A549 (cell line): ENCODE data around the gene CNTNAP2. TPM values are rescaled to one million over a fixed set of nuclear protein-coding genes. Genes with fewer than 3 reads are reported as not detected.

Experiments
- ATAC-seq, 2 experiments: fragments of 200-7000 bp in 1 of 2; fragments of >200 bp in 1 of 2; cut with Nextera tagmentation in 1 of 2; cut with Tn5 transposase in 1 of 2; 3 replicates each; pipeline versions ENCODE4 v1.8.0 to v1.9.1; 2018 to 2020; ENCODE audit warnings: mild to moderate bottlenecking in 1 of 2, moderate library complexity in 1 of 2
- CTCF ChIA-PET: fragments of 300-600 bp; sonication (Branson Sonifier 250); formaldehyde crosslinking; extraction: SDS; loops from one replicate; lab custom pipeline; 2021; ENCODE audit warnings: antibody characterized with exemption, inconsistent platforms; lab: Yijun Ruan, JAX
- POLR2A ChIA-PET: fragments of 350-600 bp; formaldehyde crosslinking; extraction: SDS; loops from one replicate; lab custom pipeline; 2021; ENCODE audit warnings: antibody characterized with exemption, inconsistent platforms; lab: Yijun Ruan, JAX
- DNase-seq, 2 experiments: peaks; one replicate each; pipeline versions ENCODE4 v3.0.0 to v3.0.0-alpha.2; 2011 to 2016; ENCODE audit warnings: low read depth in 1 of 2, low spot score in 1 of 2
- FAIRE-seq: peaks from 2 replicates; lab custom pipeline; 2011; peaks lifted over from hg19 to GRCh38; lab: Jason Lieb, UNC
- H3K27ac ChIP-seq, 2 experiments: fragments of >200 bp; sonication (Bioruptor Twin); formaldehyde crosslinking; 3 replicates each; pipeline ENCODE4 v1.5.1; 2016 to 2017
- H3K4me1 ChIP-seq: fragments of >200 bp; sonication (Bioruptor Twin); formaldehyde crosslinking; 3 replicates; pipeline ENCODE4 v1.6.1; 2016
- H3K4me2 ChIP-seq: fragments of >200 bp; sonication (Bioruptor Twin); formaldehyde crosslinking; 3 replicates; pipeline ENCODE4 v1.6.1; 2016
- H3K4me3 ChIP-seq: fragments of >200 bp; sonication (Bioruptor Twin); formaldehyde crosslinking; 3 replicates; pipeline ENCODE4 v1.5.1; 2016
- H3K9me3 ChIP-seq: fragments of >200 bp; sonication (Bioruptor Twin); formaldehyde crosslinking; 3 replicates; pipeline ENCODE4 v1.6.1; 2016
- CBX2 ChIP-seq: fragments of 200-600 bp; sonication (generic); IDR thresholded peaks from 2 replicates; pipeline ENCODE4 v1.6.1; 2016; ENCODE audit warnings: low read depth, mild to moderate bottlenecking, borderline replicate concordance
- CEBPB ChIP-seq, 2 experiments: fragments of >200 bp in 1 of 2; sonication (Bioruptor Twin) in 1 of 2; formaldehyde crosslinking in 1 of 2; IDR thresholded peaks; 2 replicates each; pipeline ENCODE4 v1.6.1; 2012 to 2016
- CHD2 ChIP-seq: fragments of 150-350 bp; IDR thresholded peaks from 2 replicates; pipeline ENCODE4 v1.6.1; 2014; ENCODE audit warnings: low read length; ENCODE audit not compliant: partially characterized antibody
- EHMT2 ChIP-seq: fragments of 200-600 bp; sonication (generic); IDR thresholded peaks from 2 replicates; pipeline ENCODE4 v1.6.1; 2016; ENCODE audit warnings: antibody characterized with exemption, low read depth, mild to moderate bottlenecking, moderate library complexity
- FOSB ChIP-seq: fragments of 250-450 bp; sonication (Bioruptor Pico); IDR thresholded peaks from 2 replicates; pipeline ENCODE4 v1.5.0; 2020; ENCODE audit warnings: mild to moderate bottlenecking, moderate library complexity
- FOSL2 ChIP-seq, 2 experiments: fragments of 450-650 bp in 1 of 2; fragments of >200 bp in 1 of 2; sonication (Bioruptor Twin) in 1 of 2; formaldehyde crosslinking; IDR thresholded peaks; 2 replicates each; pipeline versions ENCODE4 v1.5.0 to v1.6.1; 2016 to 2020; ENCODE audit warnings: mild to moderate bottlenecking in 1 of 2, moderate library complexity in 1 of 2
- FOXS1 ChIP-seq: fragments of 250-450 bp; sonication (Bioruptor Pico); IDR thresholded peaks from 2 replicates; pipeline ENCODE4 v1.5.0; 2020; ENCODE audit warnings: mild to moderate bottlenecking, moderate library complexity
- GATA3 ChIP-seq: IDR thresholded peaks from 2 replicates; pipeline ENCODE4 v1.6.1; 2012; ENCODE audit warnings: borderline replicate concordance
- HDAC2 ChIP-seq: fragments of 200-600 bp; sonication (generic); IDR thresholded peaks from 2 replicates; pipeline ENCODE4 v1.6.1; 2016
- HOXA7 ChIP-seq: fragments of 250-450 bp; sonication (Bioruptor Pico); IDR thresholded peaks from 2 replicates; pipeline ENCODE4 v1.5.0; 2020; ENCODE audit warnings: mild to moderate bottlenecking, moderate library complexity
- HOXB5 ChIP-seq: fragments of 250-450 bp; sonication (Bioruptor Pico); IDR thresholded peaks from 2 replicates; pipeline ENCODE4 v1.5.0; 2020; ENCODE audit warnings: mild to moderate bottlenecking, moderate library complexity
- JUNB ChIP-seq: fragments of >200 bp; sonication (Bioruptor Twin); formaldehyde crosslinking; IDR thresholded peaks from 2 replicates; pipeline ENCODE4 v1.6.1; 2016
- KDM5A ChIP-seq: fragments of 200-600 bp; sonication (generic); IDR thresholded peaks from 2 replicates; pipeline ENCODE4 v1.6.1; 2016; ENCODE audit warnings: antibody characterized with exemption, mild to moderate bottlenecking
- MAFK ChIP-seq: fragments of 450-650 bp; IDR thresholded peaks from 2 replicates; pipeline ENCODE4 v1.6.1; 2014; ENCODE audit not compliant: partially characterized antibody
- MAZ ChIP-seq: fragments of 150-350 bp; IDR thresholded peaks from 2 replicates; pipeline ENCODE4 v1.6.1; 2014; ENCODE audit warnings: antibody characterized with exemption, low read depth, low read length, borderline replicate concordance
- MYC ChIP-seq: IDR thresholded peaks from 2 replicates; pipeline ENCODE4 v1.6.1; 2012; ENCODE audit warnings: mild to moderate bottlenecking, inconsistent platforms, low read length, improper control_type of control experiment, borderline replicate concordance
- NFE2L2 ChIP-seq: fragments of 150-350 bp; conservative IDR thresholded peaks from 2 replicates; pipeline ENCODE4 v1.6.1; 2014; ENCODE audit warnings: low read length
- NR3C1 ChIP-seq: fragments of >200 bp; sonication (Bioruptor Twin); formaldehyde crosslinking; IDR thresholded peaks from 3 replicates; pipeline ENCODE4 v1.6.1; 2017
- POLR2A ChIP-seq: IDR thresholded peaks from 2 replicates; pipeline ENCODE4 v1.6.1; 2012; ENCODE audit warnings: mild to moderate bottlenecking, low read length
- RARB ChIP-seq: fragments of 250-450 bp; sonication (Bioruptor Pico); IDR thresholded peaks from 2 replicates; pipeline ENCODE4 v1.8.0; 2021; ENCODE audit warnings: mild to moderate bottlenecking, moderate library complexity
- RCOR1 ChIP-seq: fragments of 150-350 bp; IDR thresholded peaks from 2 replicates; pipeline ENCODE4 v1.6.1; 2014; ENCODE audit warnings: antibody characterized with exemption, low read length, low read depth
- RFX5 ChIP-seq: fragments of 450-650 bp; IDR thresholded peaks from 2 replicates; pipeline ENCODE4 v1.7.1; 2014; ENCODE audit warnings: antibody characterized with exemption, mild to moderate bottlenecking, moderate library complexity
- RNF2 ChIP-seq: fragments of 200-600 bp; sonication (generic); IDR thresholded peaks from 2 replicates; pipeline ENCODE4 v1.6.1; 2016; ENCODE audit warnings: low read depth, mild to moderate bottlenecking, antibody characterized with exemption, moderate library complexity, borderline replicate concordance
- SMC3 ChIP-seq: fragments of >200 bp; sonication (Bioruptor Twin); formaldehyde crosslinking; IDR thresholded peaks from 3 replicates; pipeline ENCODE4 v1.6.1; 2018; ENCODE audit warnings: inconsistent platforms
- SREBF2 ChIP-seq: fragments of 450-650 bp; IDR thresholded peaks from 2 replicates; pipeline ENCODE4 v1.6.1; 2014; ENCODE audit warnings: mild to moderate bottlenecking, moderate library complexity
- TFCP2L1 ChIP-seq: fragments of 250-450 bp; sonication (Bioruptor Pico); IDR thresholded peaks from 2 replicates; pipeline ENCODE4 v1.5.0; 2021; ENCODE audit warnings: mild to moderate bottlenecking
- TP53 ChIP-seq: fragments of 250-450 bp; sonication (Bioruptor Pico); IDR thresholded peaks from 2 replicates; pipeline ENCODE4 v1.5.0; 2021; ENCODE audit warnings: mild to moderate bottlenecking, moderate library complexity
- WGBS: methylation state at CpG from one replicate; pipeline ENCODE4 v1.1.6; 2017; ENCODE audit errors: missing lambda C conversion rate; 5-methylcytosine and 5-hydroxymethylcytosine counted together
- polyA plus RNA-seq, 4 experiments: library from polyadenylated mRNA; depleted of rRNA in 3 of 4; stranded (reverse); fragments of >200 nt; fragmentation: RNase III in 1 of 4; extraction: RNeasy Plus Mini Kit Qiagen cat#74134 plus additional on column Dnase treatment in 1 of 4; gene quantifications; 2 replicates in 3 of 4; 3 replicates in 1 of 4; pipeline ENCODE4 v1.2.3, GENCODE V29; 2011 to 2017
- TF ChIP-seq, protein P1 (sequence below): fragments of 450-650 bp; IDR thresholded peaks from 2 replicates; pipeline ENCODE4 v1.6.1; 2014; ENCODE audit warnings: antibody characterized with exemption
- TF ChIP-seq, protein P2 (sequence below): fragments of >200 bp; sonication (Bioruptor Twin); formaldehyde crosslinking; IDR thresholded peaks from 3 replicates; pipeline ENCODE4 v1.6.1; 2016
- TF ChIP-seq, protein P3 (sequence below): fragments of >200 bp; sonication (Bioruptor Twin); formaldehyde crosslinking; IDR thresholded peaks from 3 replicates; pipeline ENCODE4 v1.5.1; 2016
- TF ChIP-seq, protein P4 (sequence below): fragments of >200 bp; sonication (Bioruptor Twin); formaldehyde crosslinking; IDR thresholded peaks from 2 replicates; pipeline ENCODE4 v1.6.1; 2016
- TF ChIP-seq, protein P5 (sequence below): fragments of 150-350 bp; IDR thresholded peaks from 2 replicates; pipeline ENCODE4 v1.6.1; 2014; ENCODE audit warnings: low read depth, mild to moderate bottlenecking, low read length

Gene CNTNAP2
- polyA plus RNA-seq, 2 of the 4 experiments (the other 2 are of a cell fraction) = 0.05 to 0.13 TPM

DNA sequence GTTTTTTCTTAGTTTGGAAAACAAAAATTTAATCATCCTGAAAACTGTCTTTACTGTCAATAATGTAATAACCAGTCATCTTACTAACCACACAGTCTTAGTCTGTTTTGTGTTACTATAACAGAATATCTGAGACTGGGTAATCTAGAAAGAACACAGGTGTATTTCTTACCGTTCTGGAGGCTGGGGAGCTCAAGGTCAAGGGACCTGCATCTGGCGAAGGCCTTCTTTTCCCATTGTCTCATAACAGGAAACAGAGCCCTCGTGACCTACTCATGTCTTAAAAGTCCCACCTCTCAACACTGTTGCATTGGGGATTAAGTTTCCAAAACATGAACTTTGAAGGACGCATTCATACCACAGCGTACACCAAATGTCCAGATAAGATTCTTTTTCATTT is 932.3 kb downstream of the CNTNAP2 start:
- CTCF ChIA-PET = no interaction called here
- 38% methylated on average over 5 of the region's 5 CpGs for WGBS
- POLR2A ChIA-PET = no interaction called here
- no peak overlapping the region for H3K4me2 ChIP-seq
- TF ChIP-seq MAFK = no peak
- no peak for TF ChIP-seq TFCP2L1
- TF ChIP-seq TP53 (CRISPR knock-in tag) = no peak
- TF ChIP-seq, protein P1, sequence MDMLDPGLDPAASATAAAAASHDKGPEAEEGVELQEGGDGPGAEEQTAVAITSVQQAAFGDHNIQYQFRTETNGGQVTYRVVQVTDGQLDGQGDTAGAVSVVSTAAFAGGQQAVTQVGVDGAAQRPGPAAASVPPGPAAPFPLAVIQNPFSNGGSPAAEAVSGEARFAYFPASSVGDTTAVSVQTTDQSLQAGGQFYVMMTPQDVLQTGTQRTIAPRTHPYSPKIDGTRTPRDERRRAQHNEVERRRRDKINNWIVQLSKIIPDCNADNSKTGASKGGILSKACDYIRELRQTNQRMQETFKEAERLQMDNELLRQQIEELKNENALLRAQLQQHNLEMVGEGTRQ = no peak
- TF ChIP-seq, protein P2, sequence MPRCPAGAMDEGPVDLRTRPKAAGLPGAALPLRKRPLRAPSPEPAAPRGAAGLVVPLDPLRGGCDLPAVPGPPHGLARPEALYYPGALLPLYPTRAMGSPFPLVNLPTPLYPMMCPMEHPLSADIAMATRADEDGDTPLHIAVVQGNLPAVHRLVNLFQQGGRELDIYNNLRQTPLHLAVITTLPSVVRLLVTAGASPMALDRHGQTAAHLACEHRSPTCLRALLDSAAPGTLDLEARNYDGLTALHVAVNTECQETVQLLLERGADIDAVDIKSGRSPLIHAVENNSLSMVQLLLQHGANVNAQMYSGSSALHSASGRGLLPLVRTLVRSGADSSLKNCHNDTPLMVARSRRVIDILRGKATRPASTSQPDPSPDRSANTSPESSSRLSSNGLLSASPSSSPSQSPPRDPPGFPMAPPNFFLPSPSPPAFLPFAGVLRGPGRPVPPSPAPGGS = no peak
- no peak for TF ChIP-seq NFE2L2
- TF ChIP-seq MYC = no peak
- no peak for TF ChIP-seq POLR2A
- TF ChIP-seq, all 56 proteins: peak for 0
- ATAC-seq (no peak), FAIRE-seq (no peak), DNase-seq (no peak)
- H3K9me3 ChIP-seq = no peaks in the 10 kb centered on the region; the same call in 2 of the 3 replicates
- no peak overlapping the region for H3K4me3 ChIP-seq
- no peaks in the 10 kb centered on the region for H3K4me1 ChIP-seq
- no peak overlapping the region for H3K27ac ChIP-seq

DNA sequence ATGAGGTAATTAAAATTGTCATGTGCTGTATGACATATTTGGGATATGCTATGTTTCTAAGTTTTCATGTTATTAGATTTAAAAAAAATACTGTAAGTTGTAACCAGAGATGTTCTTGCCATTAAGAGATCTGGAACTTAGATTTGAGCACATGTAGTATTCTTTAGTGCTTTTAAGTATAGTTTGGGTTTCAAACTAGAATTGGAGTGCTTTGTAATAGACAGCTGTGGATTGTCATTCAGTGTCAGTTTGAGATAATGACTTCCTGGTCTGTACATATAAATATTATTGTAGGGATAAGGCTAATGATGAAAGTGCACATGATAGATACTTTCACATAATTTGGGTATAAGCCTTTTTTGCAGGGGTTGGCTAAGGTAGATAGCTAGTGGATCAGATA is 936.2 kb downstream of the CNTNAP2 start:
- H3K4me1 ChIP-seq = no peaks in the 10 kb centered on the region
- no peak for FAIRE-seq
- CTCF ChIA-PET = no interaction called here
- no peak overlapping the region for H3K4me2 ChIP-seq
- no peak overlapping the region for H3K4me3 ChIP-seq
- no peak for DNase-seq
- no peaks in the 10 kb centered on the region; the same call in 2 of the 3 replicates for H3K9me3 ChIP-seq
- POLR2A ChIA-PET = no interaction called here
- TF ChIP-seq CEBPB (IDR thresholded peaks at IDR 0.05) (no peak), FOSL2 (IDR thresholded peaks at IDR 0.05) (no peak), FOSL2 (CRISPR knock-in tag; IDR thresholded peaks at IDR 0.05) (no peak), RARB (CRISPR knock-in tag) (no peak), HDAC2 (no peak), FOSB (CRISPR knock-in tag) (no peak), JUNB (no peak), RNF2 (no peak), NR3C1 (no peak), CHD2 (no peak), HOXA7 (CRISPR knock-in tag) (no peak), GATA3 (no peak), FOXS1 (CRISPR knock-in tag) (no peak)
- TF ChIP-seq, protein P3, sequence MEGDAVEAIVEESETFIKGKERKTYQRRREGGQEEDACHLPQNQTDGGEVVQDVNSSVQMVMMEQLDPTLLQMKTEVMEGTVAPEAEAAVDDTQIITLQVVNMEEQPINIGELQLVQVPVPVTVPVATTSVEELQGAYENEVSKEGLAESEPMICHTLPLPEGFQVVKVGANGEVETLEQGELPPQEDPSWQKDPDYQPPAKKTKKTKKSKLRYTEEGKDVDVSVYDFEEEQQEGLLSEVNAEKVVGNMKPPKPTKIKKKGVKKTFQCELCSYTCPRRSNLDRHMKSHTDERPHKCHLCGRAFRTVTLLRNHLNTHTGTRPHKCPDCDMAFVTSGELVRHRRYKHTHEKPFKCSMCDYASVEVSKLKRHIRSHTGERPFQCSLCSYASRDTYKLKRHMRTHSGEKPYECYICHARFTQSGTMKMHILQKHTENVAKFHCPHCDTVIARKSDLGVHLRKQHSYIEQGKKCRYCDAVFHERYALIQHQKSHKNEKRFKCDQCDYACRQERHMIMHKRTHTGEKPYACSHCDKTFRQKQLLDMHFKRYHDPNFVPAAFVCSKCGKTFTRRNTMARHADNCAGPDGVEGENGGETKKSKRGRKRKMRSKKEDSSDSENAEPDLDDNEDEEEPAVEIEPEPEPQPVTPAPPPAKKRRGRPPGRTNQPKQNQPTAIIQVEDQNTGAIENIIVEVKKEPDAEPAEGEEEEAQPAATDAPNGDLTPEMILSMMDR = no peak
- TF ChIP-seq, all 56 proteins: peak for 0
- no peak overlapping the region for H3K27ac ChIP-seq
- no peak for ATAC-seq

DNA sequence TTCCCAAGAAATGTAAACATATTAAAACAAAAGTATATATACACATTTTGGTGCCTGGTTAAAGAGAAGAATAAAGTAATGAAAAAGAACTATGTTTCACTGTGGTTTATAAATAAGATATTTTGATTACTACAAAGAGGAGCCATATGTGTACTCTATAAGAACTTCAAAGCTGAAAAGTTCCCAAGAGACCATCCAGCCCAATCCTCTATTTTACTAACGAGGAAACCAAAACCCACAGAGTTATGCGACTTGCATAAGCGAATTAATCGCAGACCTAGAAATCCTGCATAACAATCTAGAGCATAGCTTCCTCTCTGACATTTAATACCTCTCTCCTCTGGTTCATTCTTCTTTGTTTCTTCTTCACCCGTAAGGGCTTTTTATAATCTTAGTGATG is 937.1 kb downstream of the CNTNAP2 start:
- 58% methylated on average over 5 of the region's 5 CpGs for WGBS
- no peak overlapping the region for H3K4me2 ChIP-seq
- TF ChIP-seq, protein P4, sequence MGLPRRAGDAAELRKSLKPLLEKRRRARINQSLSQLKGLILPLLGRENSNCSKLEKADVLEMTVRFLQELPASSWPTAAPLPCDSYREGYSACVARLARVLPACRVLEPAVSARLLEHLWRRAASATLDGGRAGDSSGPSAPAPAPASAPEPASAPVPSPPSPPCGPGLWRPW = no peak
- TF ChIP-seq RFX5 (no peak), SMC3 (no peak), MAZ (no peak), EHMT2 (no peak), GATA3 (no peak), CBX2 (no peak), SREBF2 (no peak), KDM5A (no peak), HOXB5 (CRISPR knock-in tag) (no peak), RCOR1 (no peak)
- TF ChIP-seq, protein P2 = no peak
- TF ChIP-seq, protein P5, sequence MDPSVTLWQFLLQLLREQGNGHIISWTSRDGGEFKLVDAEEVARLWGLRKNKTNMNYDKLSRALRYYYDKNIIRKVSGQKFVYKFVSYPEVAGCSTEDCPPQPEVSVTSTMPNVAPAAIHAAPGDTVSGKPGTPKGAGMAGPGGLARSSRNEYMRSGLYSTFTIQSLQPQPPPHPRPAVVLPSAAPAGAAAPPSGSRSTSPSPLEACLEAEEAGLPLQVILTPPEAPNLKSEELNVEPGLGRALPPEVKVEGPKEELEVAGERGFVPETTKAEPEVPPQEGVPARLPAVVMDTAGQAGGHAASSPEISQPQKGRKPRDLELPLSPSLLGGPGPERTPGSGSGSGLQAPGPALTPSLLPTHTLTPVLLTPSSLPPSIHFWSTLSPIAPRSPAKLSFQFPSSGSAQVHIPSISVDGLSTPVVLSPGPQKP = no peak
- TF ChIP-seq, all 56 proteins: peak for 0
- Histone ChIP-seq H3K4me1 (no peaks in the 10 kb centered on the region), H3K4me3 (no peak overlapping the region), H3K27ac (no peak overlapping the region), H3K9me3 (no peaks in the 10 kb centered on the region; the same call in 2 of the 3 replicates)
- ATAC-seq = no peak
- POLR2A ChIA-PET = no interaction called here
- DNase-seq = no peak
- CTCF ChIA-PET = no interaction called here
- FAIRE-seq = no peak
